ENCODE results near the gene OGFOD2. TPM values are rescaled to one million over a fixed set of nuclear protein-coding genes. Genes with fewer than 3 reads are reported as not detected.

Gene OGFOD2
- total and polyA plus RNA-seq, 2 of the 13 experiments (the other 11 are each of a cell fraction or from before 2014, with no cell fraction given): 13.2 to 14.6 TPM

GRCh38 chr12:123006977-123007376, 31.9 kb downstream of the OGFOD2 start:
- H2AFZ ChIP-seq (ENCODE audit: low read length): no peak overlapping the region
- no TSS peak for BruUV-seq (replicated peaks)
- H3K4me3 ChIP-seq (replicated peaks in 1 of 3; ENCODE audit: insufficient read depth in 1 of 3, low read depth in 2 of 3, low read length in 3 of 3): no peak overlapping the region
- no peaks in the 10 kb centered on the region for H3K9me3 ChIP-seq (ENCODE audit: low read length)
- H3K9ac ChIP-seq (ENCODE audit: insufficient read depth, low read depth, low read length): no peak overlapping the region
- H3K27me3 ChIP-seq (ENCODE audit: control insufficient read depth in 1 of 2, insufficient read depth in 2 of 2, low read length in 2 of 2): no peaks in the 10 kb centered on the region
- DNase-seq (ENCODE audit: low spot score): no peak
- H3K79me2 ChIP-seq (ENCODE audit: insufficient read depth, low read length): no peaks in the 10 kb centered on the region
- ATAC-seq: no peak
- FAIRE-seq: no peak
- TF ChIP-seq MAFK (conservative IDR thresholded peaks at IDR 0.05 in 1 of 2, IDR thresholded peaks at IDR 0.05 in 1 of 2; ENCODE audit: low read length in 2 of 2): 0 out of 4 replicates have a peak, but pooled peaks of 1 of the 2 experiments have one; percentile 5
- no peak for TF ChIP-seq ZSCAN29 (CRISPR knock-in tag; conservative IDR thresholded peaks at IDR 0.05)
- no peak for TF ChIP-seq TBP (CRISPR knock-in tag; IDR thresholded peaks at IDR 0.05)
- no peak for TF ChIP-seq RBFOX2 (IDR thresholded peaks at IDR 0.05; ENCODE audit: low read depth, low read length)
- TF ChIP-seq ZNF841 (CRISPR knock-in tag; IDR thresholded peaks at IDR 0.05; ENCODE audit: borderline replicate concordance): no peak
- TF ChIP-seq, protein P1, sequence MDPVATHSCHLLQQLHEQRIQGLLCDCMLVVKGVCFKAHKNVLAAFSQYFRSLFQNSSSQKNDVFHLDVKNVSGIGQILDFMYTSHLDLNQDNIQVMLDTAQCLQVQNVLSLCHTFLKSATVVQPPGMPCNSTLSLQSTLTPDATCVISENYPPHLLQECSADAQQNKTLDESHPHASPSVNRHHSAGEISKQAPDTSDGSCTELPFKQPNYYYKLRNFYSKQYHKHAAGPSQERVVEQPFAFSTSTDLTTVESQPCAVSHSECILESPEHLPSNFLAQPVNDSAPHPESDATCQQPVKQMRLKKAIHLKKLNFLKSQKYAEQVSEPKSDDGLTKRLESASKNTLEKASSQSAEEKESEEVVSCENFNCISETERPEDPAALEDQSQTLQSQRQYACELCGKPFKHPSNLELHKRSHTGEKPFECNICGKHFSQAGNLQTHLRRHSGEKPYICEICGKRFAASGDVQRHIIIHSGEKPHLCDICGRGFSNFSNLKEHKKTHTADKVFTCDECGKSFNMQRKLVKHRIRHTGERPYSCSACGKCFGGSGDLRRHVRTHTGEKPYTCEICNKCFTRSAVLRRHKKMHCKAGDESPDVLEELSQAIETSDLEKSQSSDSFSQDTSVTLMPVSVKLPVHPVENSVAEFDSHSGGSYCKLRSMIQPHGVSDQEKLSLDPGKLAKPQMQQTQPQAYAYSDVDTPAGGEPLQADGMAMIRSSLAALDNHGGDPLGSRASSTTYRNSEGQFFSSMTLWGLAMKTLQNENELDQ (CRISPR knock-in tag; IDR thresholded peaks at IDR 0.05; ENCODE audit: borderline replicate concordance): no peak
- TF ChIP-seq NFE2L2 (IDR thresholded peaks at IDR 0.05; ENCODE audit: low read length): no peak
- no peak for TF ChIP-seq NFAT5 (CRISPR knock-in tag; IDR thresholded peaks at IDR 0.05)
- no peak for TF ChIP-seq TSC22D2 (CRISPR knock-in tag; IDR thresholded peaks at IDR 0.05; ENCODE audit: borderline replicate concordance)
- H3K36me3 ChIP-seq (replicated peaks in 1 of 2; ENCODE audit: control insufficient read depth in 1 of 2, insufficient read depth in 2 of 2, low read length in 2 of 2): peaks cover 11 to 24% of the 10 kb centered on the region in 2 experiments; a peak in 4 of 5 replicates
- in situ Hi-C loops (cut with HindIII; ENCODE audit: extremely low pct_ligation_motif_present, low pct_unique_long_range_greater_than_20kb): no loop called here
- POLR2A ChIA-PET: no interaction called here
- WGBS (ENCODE audit: low lambda C conversion rate): 93% methylated on average over 12 of the region's 12 CpGs
- CTCF ChIA-PET (ENCODE audit: low intra/inter-chr PET ratio, low total read pairs): no interaction called here
- no peaks in the 10 kb centered on the region for H4K20me1 ChIP-seq (ENCODE audit: insufficient read depth, low read length)
- no peak overlapping the region for H3K27ac ChIP-seq (ENCODE audit: extremely low read length, insufficient read depth, low read length)
- H3K4me2 ChIP-seq (ENCODE audit: low read depth, low read length): no peak overlapping the region
- no peaks in the 10 kb centered on the region for H3K4me1 ChIP-seq (ENCODE audit: insufficient read depth, low read length)
- intact Hi-C loops (cut with micrococcal nuclease; ENCODE audit: unreplicated experiment): no loop called here

Data from HepG2 (cell line).